WI38 (cell line): ENCODE results near the gene SERPINB13.

Experiments used
- H3K4me3 ChIP-seq: 2 replicates; pipeline ENCODE4 v1.5.1; 2011; ENCODE audit warnings: low read depth, mild to moderate bottlenecking, control low read depth, low read length
- CTCF ChIP-seq: IDR thresholded peaks from 2 replicates; pipeline ENCODE4 v1.5.1; 2012; ENCODE audit warnings: low read depth, mild to moderate bottlenecking, control low read depth, low read length

SERPINB13 gene

DNA sequence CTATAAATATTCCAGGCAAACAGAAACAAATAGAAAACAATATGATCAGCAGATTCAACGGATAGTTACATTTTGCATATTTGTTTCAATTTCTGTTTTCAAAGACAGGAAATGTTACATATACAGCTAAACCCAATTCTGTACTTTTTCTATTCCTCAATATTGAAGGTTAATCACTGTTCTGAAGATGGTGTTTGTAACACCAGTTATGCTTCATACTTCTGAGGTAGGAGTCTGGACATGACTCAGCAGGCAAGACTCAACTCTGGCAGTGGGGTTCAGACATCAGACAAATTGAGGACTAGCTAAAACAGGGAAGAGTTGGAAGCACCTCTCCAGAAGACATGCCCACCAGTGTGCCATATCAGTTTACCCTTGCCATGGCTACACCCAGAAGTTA is 16.6 kb downstream of the SERPINB13 start:
- TF ChIP-seq CTCF, result no peak
- no peak overlapping the region for H3K4me3 ChIP-seq

DNA sequence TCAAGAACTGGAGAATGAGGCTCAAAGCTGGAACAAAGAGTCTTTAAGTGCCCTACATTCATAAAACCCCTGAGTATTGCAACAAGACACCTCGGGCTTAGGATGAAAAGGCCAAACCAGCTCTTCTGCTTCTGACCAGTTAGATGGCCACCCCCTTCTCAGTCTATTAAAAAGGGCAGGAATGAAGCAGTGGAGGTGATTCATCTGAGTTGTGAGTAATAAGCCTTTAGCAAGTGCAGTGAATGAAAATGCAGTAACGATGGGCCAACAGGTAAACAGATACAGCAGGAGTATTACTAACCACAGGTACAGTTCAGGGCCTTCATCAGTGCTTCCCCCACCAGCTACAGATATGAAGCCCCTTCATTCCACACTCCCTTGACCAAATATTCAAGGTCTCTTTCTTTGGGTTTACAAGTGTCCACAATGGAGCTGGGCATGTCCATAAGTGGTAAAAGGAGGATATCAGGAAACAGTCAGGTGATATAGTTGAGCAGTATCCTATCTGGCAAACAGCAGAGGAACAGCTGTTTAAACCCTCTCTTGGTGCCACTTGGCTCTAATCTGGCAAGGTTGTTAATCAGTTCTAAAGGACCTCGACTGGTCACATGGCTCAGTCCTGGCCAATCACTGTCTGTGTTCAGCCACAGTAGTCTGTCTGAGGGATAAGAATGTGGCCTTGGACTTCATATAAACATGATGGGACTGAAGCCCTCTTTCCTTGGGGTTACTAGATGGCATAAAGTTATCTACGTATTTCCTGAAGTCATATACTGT is 17.8 kb downstream of the SERPINB13 start:
- no peak for TF ChIP-seq CTCF
- no peak overlapping the region for H3K4me3 ChIP-seq

DNA sequence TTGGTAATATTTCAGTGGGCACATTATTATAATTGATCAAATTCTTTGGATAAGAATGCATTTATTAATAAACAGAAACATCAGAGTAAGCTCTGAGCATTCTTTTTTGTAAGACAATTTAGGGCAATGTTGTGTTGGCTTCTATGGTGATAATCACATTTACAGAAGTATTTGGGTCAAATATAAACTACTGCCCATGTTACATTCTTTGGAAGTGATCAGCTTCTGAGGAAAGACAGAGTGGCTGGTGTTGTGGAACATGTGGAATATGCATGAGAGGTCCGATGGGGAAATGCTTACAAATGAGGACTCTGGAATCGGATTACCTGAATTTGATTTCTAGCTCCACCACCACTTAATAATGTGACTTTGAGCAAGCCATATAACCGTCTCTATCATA is 19.4 kb downstream of the SERPINB13 start:
- TF ChIP-seq CTCF, result no peak
- no peak overlapping the region for H3K4me3 ChIP-seq

- H3K4me3 ChIP-seq, result no peak overlapping the region
- TF ChIP-seq CTCF, result no peak
These were observed 26.3 kb downstream of the SERPINB13 start for GRCh38 chr18:63613420-63613819.

DNA sequence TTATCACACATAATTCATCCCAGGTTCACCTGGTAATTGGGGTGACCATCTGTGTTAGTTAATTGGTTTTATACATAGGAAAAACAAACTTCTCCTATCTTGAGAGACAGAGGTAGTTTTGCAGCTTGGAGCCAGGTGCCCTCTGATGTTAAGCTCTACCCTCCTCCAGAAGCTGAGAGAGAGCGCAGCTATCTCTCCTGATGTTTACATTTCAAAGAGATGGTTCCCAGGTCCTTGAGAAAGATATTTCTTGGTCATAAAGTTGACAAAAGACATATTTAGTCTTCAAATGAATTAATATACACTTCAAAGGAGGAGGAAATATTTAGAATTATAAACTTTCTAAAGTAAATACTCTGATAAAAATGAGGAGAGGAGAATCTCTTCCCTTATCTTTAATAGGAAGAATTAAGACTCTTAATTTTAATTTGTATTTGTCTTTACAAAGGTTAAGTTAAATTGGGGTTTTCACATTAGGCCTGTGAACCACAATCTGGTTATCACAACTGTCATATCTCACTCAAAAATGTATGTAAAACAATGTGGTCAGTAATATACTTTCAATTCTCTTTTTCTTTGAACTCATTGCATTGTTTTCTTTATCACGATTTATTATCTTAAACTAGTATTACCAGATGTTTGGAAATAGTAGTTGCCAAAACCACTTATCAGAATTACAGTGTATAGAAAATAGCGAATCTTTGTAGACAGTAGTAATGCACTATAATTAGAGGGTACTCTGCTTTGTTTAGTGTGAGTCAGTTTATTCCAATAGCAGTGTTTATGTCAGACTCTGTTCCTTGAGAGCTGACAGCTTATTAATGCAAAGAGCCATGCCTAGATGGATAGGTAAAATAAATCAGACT is 30.1 kb downstream of the SERPINB13 start:
- TF ChIP-seq CTCF, result no peak
- no peak overlapping the region for H3K4me3 ChIP-seq

DNA sequence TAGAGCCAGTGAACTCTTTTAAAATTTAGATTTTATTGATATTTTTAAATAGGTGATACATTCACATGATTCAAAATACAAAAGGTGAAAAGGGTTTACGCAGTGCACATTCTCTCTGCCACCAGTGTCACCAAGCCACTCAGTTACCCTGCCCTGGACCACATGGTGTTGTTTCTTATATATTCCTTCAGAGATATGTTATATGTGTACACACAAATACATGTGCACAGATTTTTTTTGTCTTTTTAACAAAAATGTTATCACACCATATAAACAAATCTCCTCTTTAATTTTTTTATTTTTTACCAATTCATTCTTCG is 30.7 kb downstream of the SERPINB13 start:
- TF ChIP-seq CTCF, result no peak
- no peak overlapping the region for H3K4me3 ChIP-seq

DNA sequence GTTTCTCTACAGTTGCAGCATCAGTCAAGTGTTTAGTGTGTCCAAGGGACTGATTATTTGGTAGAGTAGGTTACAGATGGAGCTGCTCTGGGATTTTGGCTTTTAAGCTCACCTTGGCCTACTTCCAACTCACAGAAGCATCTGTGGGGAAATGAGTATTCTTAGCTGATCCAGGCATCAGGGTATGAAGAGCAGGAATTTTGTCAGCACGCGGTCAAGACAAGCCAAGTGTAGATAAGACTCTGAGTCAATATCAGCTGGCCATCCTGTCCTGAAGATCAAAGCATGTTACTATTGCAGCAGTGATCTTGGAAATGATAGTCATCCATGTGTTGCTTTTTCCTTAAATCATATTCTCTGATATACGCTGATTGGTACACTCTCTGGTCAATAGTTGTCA is 32.5 kb downstream of the SERPINB13 start:
- H3K4me3 ChIP-seq, result no peak overlapping the region
- TF ChIP-seq CTCF, result no peak
